AG04450 (cell line): ENCODE results near the gene MCMBP. TPM values are rescaled to one million over a fixed set of nuclear protein-coding genes. Genes with fewer than 3 reads are reported as not detected.
"Not testable (repeated sequence)": the region's sequence is repeated elsewhere in the genome, so short reads cannot be mapped to it uniquely, and the experiment has no call there.

Source experiments
- CTCF ChIA-PET: fragments of 300-600, 350-600 bp; formaldehyde crosslinking; extraction: SDS; loops from one replicate; lab custom pipeline; 2022; ENCODE audit warnings: antibody characterized with exemption, inconsistent platforms; lab: Charles Lee
- POLR2A ChIA-PET: fragments of 350-600 bp; formaldehyde crosslinking; extraction: SDS; loops from one replicate; lab custom pipeline; 2021; ENCODE audit warnings: antibody characterized with exemption, inconsistent platforms; lab: Yijun Ruan, JAX
- DNase-seq: peaks from one replicate; pipeline ENCODE4 v3.0.0-alpha.2; 2011; ENCODE audit warnings: low read depth, low spot score
- H3K27ac ChIP-seq: one replicate; pipeline ENCODE4 v1.5.1; 2012; ENCODE audit warnings: low read depth, low read length, control low read depth
- H3K27me3 ChIP-seq: one replicate; pipeline ENCODE4 v1.6.0; 2012; ENCODE audit warnings: low read length; ENCODE audit not compliant: control insufficient read depth, insufficient read depth
- H3K4me3 ChIP-seq: 2 replicates; pipeline ENCODE4 v1.5.1; 2011; ENCODE audit warnings: mild to moderate bottlenecking, low read depth, low read length, control low read depth
- H3K9me3 ChIP-seq: 2 replicates; pipeline ENCODE4 v1.5.1; 2012; ENCODE audit warnings: low read length; ENCODE audit not compliant: control insufficient read depth, insufficient read depth
- polyA plus RNA-seq: library from polyadenylated mRNA; depleted of rRNA; stranded (reverse); fragments of >200 nt; gene quantifications from 2 replicates; pipeline ENCODE4 v1.2.3, GENCODE V29; 2011
- TF ChIP-seq, protein P1 (sequence below): IDR thresholded peaks from 2 replicates; pipeline ENCODE4 v1.5.1; 2011; ENCODE audit warnings: low read depth, low read length, control low read depth, inconsistent platforms

MCMBP gene
- polyA plus RNA-seq, 1 experiment = 61.4 TPM

DNA sequence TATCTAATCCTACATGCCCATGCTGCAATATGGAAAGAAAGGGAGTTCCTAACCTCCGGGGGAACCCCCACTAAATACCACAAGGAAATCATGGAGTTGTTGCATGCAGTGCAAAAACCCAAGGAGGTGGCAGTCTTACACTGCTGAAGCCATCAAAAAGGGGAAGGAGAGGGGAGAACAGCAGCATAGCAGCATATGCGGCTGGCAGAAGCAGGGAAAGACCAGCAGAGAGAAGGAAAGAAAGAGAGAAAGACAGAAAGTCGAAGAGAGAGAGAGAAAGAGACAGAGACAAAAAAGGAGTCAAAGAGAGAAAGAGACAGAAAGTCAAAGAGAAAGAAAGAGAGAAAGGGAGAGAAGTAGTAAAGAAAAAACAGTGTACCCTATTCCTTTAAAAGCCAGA lies 16.1 kb upstream of the MCMBP start:
- CTCF ChIA-PET, H3K4me3 ChIP-seq, POLR2A ChIA-PET, H3K27me3 ChIP-seq, DNase-seq, H3K9me3 ChIP-seq, H3K27ac ChIP-seq: not testable (repeated sequence)

DNA sequence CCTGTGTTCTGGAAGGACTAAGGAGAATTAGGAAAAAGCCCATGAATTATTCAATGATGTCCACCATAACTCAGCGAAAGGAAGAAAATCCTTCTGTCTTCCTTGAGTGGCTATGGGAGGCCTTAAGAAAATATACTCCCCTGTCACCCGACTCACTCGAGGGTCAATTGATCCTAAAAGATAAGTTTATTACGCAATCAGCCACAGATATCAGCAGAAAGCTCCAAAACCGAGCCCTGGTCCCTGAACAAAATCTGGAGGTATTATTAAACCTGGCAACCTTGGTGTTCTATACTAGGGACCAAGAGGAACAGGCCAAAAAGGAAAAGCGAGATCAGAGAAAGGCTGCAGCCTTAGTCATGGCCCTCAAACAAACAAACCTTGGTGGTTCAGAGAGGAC lies 13.4 kb upstream of the MCMBP start:
- POLR2A ChIA-PET, CTCF ChIA-PET: not testable (repeated sequence)

DNA sequence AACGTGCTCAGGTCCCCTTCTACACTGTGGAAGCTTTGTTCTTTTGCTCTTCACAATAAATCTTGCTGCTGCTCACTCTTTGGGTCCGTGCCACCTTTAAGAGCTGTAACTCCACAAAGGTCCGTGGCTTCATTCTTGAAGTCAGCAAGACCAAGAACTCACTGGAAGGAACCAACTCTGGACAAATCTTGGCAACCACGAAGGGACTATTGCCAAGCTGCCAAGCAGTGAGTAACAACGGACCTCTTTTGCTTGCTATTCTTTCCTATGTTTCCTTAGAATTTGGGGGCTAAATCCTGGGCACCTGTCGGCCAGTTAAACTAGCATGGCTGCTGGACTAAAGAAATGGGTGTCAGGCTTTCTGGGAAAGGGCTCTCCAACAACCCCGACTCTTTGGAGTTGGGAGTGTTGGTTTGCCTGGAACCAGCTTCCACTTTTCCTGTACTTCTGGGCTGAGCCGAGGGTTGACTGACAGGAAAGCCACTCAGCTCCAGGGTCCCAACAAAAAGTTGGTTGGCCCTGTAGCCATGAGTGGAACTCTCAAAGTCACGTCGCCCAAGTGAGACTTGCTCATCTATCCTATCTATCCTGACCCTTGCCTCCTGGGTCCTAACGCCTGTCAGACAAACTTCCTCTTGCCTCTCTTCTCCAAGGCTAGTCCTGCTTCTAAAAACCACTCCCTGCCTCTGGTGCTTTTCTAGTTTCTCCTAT lies 11.4 kb upstream of the MCMBP start:
- H3K27me3 ChIP-seq, H3K4me3 ChIP-seq, H3K9me3 ChIP-seq, DNase-seq, H3K27ac ChIP-seq: not testable (repeated sequence)
- ChIA-PET POLR2A (interaction anchor here (1.0 kb wide), 2 partner anchors 8 to 11 kb away, joined by 3 to 8 read pairs; partner anchors contain the start of genes MCMBP and SEC23IP), CTCF (interaction anchor here (1.2 to 1.4 kb wide), 2 partner anchors 24 to 25 kb away, joined by 3 to 5 read pairs; no protein-coding TSS in a partner anchor)

More for the DNA sequence above, 13.4 kb upstream of the MCMBP start:
- H3K4me3 ChIP-seq, H3K27ac ChIP-seq, H3K9me3 ChIP-seq, DNase-seq, H3K27me3 ChIP-seq: not testable (repeated sequence)

DNA sequence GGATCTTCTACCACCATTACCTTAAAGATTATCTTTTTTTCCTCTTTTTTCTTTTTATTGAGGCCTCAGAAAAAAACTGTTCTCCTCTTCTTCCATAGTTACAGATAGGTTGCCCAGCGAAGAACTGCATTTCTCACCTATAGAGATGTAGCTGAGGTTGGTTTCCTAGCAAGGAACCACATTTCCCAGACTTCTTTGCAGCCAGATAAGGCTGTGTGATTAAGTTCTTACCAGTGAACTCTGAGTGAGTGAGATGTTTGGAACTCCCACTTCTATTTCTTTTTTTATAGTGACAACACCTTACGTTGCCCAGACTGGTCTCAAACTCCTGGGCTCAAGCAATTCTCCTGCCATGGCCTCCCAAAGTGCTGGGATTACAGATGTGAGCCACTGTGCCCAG lies 5.9 kb upstream of the MCMBP start:
- TF ChIP-seq, protein P1, sequence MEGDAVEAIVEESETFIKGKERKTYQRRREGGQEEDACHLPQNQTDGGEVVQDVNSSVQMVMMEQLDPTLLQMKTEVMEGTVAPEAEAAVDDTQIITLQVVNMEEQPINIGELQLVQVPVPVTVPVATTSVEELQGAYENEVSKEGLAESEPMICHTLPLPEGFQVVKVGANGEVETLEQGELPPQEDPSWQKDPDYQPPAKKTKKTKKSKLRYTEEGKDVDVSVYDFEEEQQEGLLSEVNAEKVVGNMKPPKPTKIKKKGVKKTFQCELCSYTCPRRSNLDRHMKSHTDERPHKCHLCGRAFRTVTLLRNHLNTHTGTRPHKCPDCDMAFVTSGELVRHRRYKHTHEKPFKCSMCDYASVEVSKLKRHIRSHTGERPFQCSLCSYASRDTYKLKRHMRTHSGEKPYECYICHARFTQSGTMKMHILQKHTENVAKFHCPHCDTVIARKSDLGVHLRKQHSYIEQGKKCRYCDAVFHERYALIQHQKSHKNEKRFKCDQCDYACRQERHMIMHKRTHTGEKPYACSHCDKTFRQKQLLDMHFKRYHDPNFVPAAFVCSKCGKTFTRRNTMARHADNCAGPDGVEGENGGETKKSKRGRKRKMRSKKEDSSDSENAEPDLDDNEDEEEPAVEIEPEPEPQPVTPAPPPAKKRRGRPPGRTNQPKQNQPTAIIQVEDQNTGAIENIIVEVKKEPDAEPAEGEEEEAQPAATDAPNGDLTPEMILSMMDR = no peak
- ChIA-PET CTCF (no interaction called here), POLR2A (no interaction called here)
- H3K9me3 ChIP-seq = no peaks in the 10 kb centered on the region
- no peak overlapping the region for H3K4me3 ChIP-seq
- no peak overlapping the region for H3K27ac ChIP-seq
- DNase-seq = no peak
- no peaks in the 10 kb centered on the region for H3K27me3 ChIP-seq

DNA sequence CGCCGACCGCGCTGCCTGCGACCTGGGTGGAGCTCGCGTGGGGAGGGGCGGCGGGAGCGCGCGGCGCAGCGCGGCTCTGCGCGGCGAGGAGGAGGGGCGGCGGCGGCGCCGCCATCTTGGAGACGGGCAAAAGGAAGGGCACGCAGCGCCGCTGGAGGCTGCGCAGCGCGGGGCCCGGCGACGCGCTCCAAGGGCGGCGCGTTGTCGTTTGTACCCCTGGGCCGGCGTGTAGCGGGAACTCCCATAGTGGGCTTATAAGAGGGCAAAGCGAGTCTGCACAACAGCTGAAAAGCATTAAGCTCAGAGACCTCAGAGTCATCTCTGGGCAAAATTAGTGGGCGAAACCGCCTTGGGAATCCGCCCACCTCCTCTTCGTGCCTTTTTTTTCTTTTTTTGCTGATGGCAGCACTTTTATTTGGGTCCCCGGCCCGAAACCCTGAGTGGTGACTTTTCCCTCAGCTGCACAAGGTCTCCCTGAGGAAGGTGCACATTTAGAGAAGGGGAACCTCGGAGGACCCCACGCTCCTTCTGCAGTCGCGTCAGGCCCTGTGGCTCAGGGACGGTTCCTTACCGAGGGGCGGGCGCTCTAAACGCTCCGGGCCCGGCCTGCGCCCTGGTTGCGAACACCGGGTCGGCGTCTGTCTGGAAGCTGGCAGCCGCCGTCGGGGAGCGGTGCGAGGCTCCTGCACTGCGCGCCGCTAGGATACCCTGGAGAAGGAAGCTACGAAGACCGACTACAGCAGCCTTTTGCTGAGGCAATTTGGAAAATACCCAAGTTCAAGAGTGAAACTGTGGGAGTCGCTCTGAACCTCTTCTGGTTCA lies 428 bp upstream of the MCMBP start:
- Histone ChIP-seq H3K4me3 (peak overlapping the region; percentile 74), H3K27me3 (no peaks in the 10 kb centered on the region), H3K27ac (peak overlapping the region; percentile 66), H3K9me3 (no peaks in the 10 kb centered on the region)
- ChIA-PET CTCF (interaction anchor here (0.6 to 5.8 kb wide), 5 partner anchors 13 to 1138 kb away, joined by 3 to 63 read pairs (median 3); no protein-coding TSS in a partner anchor), POLR2A (interaction anchor here (0.6 to 1.6 kb wide), 8 partner anchors 10 to 331 kb away, joined by 3 to 9 read pairs (median 4); partner anchors contain the start of genes BAG3, INPP5F, RGS10 and SEC23IP)
- TF ChIP-seq, protein P1 = no peak
- DNase-seq = peak; percentile 29

DNA sequence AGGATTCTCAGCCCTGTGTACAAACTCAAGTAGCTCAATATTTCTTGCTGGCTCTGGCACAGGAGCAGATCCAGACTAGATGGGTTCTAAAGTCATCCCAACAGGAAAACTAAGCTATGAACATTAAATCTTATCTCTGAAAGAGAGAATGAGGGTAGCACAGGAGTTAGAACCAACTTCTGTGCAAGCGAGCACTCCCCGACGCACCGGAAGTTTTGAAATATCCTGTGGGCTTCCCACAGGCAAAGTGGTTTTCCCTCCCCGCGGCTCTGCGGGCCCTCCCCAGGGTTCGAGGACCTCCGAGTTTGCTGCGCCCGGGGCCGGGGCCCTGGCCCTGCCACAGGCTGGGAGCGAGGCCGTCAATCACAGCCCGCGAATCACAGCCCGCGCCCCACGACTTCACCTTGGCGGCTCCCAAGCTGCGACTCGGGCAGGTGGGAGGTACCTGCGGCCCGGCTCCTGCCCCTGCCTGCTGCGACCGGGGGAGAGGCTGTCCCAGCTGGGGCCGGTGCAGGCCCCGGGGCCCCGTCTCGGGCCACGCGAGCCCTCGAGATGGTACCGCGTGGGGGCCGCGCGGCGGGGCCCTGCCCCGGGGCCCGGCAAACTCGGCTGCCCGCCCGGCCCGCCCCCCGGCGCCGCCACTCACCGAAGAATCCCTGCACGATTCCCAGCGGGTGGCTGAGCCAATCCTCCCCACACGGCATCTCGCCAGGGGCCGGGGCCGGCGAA lies 598 bp downstream of the MCMBP start:
- DNase-seq = no peak
- Histone ChIP-seq H3K27ac (no peak overlapping the region), H3K9me3 (no peaks in the 10 kb centered on the region), H3K27me3 (no peaks in the 10 kb centered on the region), H3K4me3 (peak overlapping the region; percentile 74)
- CTCF ChIA-PET = interaction anchor here (0.6 to 5.8 kb wide), 4 partner anchors 11 to 451 kb away, joined by 3 to 63 read pairs (median 16); no protein-coding TSS in a partner anchor
- TF ChIP-seq, protein P1 = no peak
- POLR2A ChIA-PET = interaction anchor here (0.6 to 1.3 kb wide), 3 partner anchors 20 to 189 kb away, joined by 3 to 7 read pairs (median 4); partner anchors contain the start of gene SEC23IP

DNA sequence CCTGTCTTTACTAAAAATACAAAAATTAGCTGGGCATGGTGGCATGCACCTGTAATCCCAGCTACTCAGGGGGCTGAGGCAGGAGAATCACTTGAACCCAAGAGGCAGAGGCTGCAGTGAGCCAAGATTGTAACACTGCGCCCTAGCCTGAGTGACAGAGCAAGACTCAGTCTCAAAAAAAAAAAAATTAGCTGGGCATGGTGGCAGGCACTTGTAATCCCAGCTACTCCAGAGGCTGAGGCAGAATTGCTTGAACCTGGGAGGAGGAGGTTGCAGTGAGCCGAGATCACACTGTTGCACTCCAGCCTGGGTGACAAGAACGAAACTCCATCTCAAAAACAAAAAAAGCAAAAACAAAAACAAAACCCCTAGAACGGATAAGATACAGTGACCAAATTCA lies 3.2 kb downstream of the MCMBP start:
- not testable (repeated sequence) for H3K27ac ChIP-seq, DNase-seq, H3K4me3 ChIP-seq, H3K9me3 ChIP-seq, H3K27me3 ChIP-seq
- ChIA-PET CTCF (interaction anchor here (3.2 to 5.8 kb wide), 2 partner anchors 9 to 118 kb away, joined by 23 to 63 read pairs; no protein-coding TSS in a partner anchor), POLR2A (interaction anchor here (0.6 kb wide), 1 partner anchor 51 kb away, joined by 3 read pairs; no protein-coding TSS in a partner anchor)
